GM21737 (cell line): ENCODE data around the gene POLR2L.

ENCODE experiments used
- ATAC-seq: cut with Tn5 transposase; IDR thresholded peaks from one replicate; pipeline ENCODE4 v1.9.1; 2021; ENCODE audit warnings: mild to moderate bottlenecking, moderate library complexity; ENCODE audit not compliant: unreplicated experiment

Gene POLR2L

DNA sequence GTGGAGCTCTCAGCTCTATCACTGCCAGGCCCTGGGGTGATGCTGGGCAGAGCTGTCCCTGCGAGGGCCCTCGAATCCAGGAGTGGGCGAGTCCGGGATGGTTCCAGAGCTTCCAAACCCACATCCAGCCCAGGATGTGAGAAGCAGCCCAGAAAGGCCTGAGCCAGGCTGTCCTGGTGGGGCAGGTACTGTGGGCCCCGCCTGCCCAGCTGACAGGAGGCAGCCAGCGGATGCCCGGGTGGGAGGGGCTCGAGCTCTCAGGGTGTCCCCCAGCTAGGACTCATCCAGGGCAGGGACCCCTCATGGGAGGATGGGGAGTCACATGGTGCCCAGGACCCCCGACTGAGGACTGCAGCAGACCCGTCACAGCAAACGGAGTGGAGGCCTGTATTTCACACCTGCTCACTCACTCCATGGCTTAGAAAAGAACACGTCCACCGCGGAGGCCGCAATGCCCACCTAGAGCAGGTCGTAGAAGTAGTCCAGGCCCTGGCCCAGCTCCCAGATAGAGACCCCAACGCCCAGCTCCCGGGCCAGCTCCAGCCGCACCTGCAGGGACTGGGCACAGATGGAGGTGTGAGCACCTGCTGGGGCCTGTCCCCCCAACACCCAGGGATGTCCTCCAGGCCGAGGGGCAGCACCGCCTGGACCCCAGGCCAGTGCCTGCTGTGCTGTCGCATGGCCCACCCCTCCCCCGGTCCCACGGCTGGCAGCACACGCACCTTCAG lies 27.2 kb upstream of the POLR2L start:
- no peak for ATAC-seq

DNA sequence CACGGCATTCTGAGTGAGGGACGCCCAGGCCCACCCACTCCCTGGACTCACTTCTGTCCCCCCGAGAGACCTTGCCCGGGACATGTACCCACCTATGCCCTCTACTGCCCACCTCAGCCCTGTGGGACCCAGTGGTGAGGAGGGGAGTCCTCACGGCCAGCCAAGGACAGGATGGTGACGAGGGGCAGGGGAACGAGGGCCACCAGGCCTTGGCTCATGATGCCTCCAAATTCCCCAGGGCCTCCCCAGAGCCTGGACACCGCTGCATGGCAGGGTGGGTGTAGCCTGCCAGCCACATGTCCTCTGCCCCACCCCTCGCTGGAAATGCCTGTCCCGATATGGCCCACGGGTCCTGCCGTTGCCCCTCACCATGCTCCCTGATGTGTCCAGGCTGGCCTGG lies 26.5 kb upstream of the POLR2L start:
- ATAC-seq = no peak

DNA sequence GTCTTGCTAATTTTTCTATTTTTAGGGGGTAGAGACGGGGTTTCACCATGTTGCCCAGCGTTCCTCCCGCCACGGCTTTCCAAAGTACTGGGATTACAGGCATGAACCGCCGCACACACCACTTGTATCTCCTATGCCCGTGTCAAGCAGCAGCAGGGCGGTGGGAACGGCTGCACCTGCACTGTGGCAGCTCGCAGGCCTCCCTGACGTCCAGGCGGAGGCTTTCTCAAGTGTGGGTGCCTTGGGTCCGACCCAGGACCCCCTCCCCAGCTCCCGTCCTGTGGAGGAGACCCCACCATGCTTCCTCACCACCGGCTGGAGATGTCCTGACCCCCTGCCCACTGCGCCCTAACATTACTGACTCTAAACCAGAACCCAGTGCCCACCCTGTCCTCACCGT lies 26.1 kb upstream of the POLR2L start:
- no peak for ATAC-seq

DNA sequence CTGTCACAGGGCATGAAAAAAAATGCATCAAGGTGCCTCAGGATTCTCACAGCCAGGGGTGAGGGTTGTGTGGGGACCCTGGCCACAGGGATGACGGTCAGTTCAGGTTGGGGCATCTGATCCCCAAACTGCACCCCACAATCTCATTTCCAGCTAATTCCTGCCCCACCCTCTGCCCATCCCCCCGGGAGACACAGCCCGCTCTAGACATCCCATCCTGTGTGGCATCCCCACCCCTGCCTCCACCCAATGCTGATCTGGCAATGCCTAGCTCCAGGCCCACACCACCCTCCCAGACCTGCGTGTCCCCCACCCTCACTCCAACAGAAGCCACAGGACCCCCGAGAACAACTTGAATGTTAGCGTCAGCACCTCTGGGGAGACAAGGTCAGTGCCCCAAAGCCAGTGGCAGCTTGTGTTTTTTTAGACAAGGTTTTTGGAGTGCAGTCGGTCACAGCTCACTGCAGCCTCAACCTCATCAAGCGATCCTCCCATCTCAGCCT lies 25.6 kb upstream of the POLR2L start:
- no peak for ATAC-seq

DNA sequence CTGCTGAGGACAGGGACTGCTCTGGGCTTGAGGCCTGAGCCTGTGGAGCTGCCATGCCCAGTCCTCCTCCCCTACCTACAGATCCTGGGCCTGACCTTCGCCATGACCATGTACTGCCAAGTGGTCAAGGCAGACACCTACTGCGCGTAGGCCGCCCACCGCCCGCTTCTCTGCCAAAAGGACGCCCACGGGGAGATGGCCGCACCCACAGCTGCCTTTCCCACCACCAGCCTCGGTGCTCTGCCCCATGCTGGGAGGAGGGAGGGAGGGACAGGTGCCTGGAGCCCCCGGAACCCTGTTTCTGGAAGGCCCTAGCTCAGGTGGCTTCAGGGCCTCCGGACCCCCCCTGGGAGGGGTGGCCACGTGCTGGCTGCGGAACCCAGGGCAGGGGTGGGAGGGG lies 24.2 kb upstream of the POLR2L start:
- ATAC-seq = no peak

DNA sequence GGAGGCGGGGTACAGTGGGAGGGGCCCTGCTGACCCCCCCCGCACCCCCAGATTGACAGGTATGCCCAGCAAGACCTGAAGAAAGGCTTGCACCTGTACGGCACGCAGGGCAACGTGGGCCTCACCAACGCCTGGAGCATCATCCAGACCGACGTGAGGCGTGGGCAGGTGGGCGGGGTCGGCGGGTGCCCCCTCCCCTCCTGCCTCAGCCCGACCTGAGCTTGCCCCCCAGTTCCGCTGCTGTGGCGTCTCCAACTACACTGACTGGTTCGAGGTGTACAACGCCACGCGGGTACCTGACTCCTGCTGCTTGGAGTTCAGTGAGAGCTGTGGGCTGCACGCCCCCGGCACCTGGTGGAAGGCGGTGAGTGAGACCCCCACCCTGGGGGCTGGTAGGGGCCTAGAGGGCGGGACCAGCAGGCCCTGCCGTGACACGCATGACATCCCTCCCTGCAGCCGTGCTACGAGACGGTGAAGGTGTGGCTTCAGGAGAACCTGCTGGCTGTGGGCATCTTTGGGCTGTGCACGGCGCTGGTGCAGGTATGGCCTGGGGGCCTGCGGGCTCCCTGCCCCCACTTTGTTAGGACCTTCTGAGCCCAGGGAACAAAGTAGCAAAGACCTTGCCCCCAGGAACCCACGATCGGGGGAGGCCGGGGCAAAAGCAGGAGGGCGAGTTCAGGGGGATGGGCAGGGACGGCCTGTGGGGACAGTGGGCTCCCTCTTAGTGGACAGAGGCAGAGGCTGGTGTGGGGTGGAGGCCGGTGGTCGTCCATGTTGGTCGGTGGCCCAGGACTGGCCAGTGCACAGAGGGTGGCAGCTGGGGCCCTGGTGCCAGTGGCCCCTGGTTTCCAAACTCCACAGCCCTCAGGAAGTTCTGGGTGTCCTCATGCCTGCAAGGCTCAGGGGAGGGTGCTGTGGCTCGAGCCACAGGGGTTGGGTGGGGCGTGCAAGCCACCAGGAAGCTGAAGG lies 23.4 kb upstream of the POLR2L start:
- no peak for ATAC-seq

DNA sequence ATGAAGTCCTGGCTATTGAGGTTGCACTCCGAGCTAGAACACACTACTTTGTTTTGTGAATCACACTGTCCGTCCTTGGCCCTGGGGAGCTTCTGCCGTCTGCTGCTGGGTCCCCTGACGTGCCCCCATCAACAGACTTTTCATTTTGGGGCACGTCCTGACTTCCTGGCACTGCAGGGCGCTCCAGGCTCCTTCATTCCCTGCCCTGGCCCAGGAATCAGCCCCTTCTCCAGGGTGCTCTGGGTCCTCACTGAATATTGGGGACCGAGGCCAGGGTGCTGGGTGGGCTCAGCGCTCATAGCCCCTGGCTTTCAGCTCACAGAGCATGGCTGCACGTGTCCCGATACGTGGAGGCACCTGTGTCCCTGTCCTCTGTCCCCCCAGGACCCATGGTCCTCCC lies 22.6 kb upstream of the POLR2L start:
- no peak for ATAC-seq

DNA sequence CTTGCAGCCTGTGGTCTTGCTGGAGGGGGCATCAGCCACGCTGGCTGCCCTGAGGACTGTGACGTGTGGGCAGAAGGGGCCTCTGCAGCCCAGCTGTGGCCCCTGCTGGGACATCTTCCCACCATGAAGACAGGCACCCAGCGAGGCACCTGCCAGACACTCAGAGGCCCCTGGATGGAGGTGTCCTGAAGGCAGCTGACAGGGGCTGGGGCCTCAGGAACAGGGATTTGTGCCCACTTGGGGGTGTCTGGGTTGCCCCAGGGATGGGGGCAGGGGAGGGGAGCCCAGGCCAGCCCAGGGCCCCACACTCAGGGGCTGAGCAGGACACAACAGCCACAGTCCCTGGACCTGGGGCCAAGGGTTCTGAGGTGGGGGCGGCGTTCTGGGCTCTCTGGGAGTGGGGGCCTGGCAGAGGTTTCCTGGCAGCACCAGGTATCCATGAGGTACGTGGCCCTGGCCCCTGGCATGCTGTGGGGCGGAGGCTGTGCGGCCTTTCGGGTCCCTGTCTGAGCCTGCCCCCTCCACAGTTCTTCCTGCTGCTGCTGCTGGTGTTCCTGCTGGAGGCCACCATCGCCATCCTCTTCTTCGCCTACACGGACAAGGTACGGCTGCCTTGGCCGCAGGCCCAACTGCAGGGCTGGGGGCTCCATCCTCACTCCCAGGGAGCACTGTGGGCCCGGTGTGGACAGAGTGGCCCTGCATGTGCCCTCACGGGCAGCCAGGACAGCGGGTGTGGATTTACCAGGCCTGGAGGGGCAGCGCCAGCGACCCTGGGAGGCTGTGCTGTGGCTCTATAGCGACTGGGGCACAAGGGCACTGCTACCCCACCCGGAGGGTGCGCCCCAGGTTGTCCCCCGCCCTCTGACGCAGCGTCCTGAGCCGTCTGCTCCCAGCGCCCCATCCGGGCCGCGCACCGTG lies 21.8 kb upstream of the POLR2L start:
- ATAC-seq = no peak

DNA sequence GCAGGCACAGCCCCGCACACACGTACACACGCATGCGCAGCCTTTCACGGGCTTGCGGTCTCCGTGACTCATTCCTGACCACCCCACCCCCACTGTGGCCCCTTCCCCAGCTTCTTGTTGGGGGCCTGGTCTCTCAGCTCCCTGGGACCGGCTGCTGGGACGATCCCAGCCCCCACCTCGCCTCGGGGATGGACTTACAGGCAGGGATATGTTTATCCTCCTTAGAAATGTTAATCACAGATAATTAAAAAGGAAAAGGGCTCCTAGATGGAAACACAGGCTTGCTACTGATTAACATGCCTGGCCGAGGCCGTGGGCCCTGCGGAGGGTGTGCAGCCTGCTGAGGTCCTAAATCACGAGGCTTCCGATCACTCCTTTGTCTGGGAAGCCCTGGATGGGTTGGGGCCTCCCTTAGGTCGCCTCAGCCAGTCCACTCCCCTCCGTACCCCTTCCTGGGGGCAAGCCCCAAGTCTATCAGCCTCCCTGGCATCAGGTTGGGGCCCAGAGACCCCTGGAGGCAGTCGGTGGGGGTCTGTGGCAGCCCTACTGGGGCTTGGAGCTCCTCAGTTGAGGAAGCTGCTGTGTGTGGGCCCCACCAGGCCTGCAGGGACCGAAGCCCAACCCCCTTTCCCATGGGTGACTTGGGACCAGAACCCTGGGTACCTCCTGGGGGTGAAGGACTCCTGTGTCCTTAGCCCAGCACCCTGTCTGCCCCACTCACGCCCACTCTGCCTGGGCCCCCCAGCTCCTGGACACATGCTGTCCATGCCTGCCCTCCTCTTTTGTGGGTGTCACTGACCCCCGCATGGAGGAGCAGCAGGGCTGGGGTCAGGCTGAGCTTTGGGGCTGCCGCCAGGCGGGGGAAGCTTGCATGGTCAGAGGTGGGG lies 20.9 kb upstream of the POLR2L start:
- ATAC-seq = no peak

DNA sequence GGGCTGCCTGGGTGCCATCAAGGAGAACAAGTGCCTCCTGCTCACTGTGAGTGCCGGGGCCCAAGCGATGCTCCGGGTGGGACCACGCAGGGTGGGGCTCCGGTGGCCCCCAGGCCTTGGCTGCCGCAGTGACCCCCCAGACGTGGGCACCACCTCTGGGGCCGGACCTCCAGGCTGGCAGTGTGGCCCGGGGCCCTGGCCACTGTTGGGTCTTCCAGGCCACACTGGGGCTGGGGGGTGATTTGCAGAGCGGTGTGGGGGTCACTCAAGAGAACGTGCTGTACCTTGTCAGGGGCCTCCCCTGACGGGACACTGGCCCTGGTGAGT lies 20.3 kb upstream of the POLR2L start:
- no peak for ATAC-seq

DNA sequence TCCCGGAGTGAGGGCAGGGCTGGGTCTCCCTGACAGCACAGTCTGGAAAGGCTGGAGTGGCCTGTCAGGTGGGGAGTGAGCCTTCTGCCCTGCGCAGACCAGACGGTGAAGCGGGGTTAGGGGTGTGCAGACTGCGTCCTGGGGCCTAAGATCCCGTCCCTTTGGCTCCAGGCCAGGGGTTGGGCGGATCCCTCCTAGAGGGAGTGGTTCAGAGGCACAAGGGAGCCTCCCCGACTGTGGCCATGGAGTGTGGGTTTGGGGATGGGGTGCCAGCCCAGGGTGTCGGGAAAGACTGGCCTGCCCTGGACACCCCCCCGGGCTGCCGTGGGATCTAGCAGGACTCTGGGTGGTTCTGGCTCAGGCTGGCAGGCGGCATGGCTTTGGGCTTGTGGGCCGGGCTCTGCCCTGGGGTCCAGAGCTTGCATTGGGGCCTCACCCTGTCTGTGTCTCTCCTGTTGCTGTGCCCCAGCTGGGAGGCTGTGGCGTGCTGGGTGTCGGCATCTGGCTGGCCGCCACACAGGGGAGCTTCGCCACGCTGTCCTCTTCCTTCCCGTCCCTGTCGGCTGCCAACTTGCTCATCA lies 19.8 kb upstream of the POLR2L start:
- no peak for ATAC-seq

DNA sequence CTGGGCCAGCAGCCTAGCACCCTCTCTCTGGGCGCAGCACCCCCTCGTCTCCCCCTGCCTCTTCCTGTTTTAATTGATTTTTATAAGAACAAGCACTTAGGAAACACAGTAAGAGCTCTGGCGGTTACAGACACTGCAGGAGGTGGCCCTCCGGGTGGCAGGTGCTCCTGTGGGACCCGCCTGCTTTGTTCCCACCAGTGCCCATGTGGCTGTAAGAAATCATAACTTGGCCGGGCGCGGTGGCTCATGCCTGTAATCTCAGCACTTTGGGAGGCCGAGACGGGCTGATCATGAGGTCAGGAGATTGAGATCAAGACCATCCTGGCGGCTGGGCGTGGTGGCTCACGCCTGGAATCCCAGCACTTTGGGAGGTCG lies 18.8 kb upstream of the POLR2L start:
- ATAC-seq = no peak

DNA sequence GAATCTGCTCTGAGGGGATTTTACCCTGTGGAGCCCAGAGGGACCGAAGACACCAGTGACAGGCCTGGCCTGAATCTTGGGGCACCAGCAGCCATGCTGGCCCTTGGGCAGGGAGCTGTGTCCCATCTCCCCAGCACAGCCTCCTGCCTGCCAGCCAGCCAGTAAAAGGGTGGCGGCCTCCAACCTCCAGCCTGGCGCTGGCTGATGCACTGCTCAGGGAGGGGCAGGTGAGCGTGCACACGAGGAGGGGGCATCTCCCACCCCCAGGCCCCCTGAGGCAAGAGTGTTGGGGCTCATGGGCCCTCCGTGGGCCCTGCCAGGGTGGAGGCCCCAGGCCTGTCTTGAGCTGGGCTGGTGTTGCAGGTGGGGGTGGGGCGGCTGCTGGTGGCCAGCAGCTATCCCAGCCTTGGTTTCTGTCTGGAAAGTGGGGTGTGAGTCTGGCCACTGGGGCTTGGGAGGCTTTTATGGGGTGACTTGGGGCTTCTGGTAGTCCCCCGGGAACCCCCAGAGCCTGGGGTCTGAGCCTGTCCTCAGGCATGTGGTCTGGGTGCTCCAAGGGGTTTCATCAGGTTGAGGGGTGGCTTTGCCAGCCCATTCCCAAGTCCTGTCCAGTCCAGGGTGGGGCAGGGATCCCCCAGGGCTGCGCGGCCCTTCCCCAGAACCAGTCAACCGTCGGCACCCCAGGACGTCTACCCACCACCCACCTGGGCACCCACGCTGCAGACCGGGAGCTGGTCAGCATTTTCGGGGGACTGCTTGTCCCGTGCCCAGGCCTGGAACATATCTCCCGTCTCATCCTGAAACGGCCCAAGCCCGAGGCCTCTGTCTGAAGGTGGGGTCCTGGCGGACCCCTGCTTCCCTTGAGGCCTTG lies 18.1 kb upstream of the POLR2L start:
- ATAC-seq = no peak

DNA sequence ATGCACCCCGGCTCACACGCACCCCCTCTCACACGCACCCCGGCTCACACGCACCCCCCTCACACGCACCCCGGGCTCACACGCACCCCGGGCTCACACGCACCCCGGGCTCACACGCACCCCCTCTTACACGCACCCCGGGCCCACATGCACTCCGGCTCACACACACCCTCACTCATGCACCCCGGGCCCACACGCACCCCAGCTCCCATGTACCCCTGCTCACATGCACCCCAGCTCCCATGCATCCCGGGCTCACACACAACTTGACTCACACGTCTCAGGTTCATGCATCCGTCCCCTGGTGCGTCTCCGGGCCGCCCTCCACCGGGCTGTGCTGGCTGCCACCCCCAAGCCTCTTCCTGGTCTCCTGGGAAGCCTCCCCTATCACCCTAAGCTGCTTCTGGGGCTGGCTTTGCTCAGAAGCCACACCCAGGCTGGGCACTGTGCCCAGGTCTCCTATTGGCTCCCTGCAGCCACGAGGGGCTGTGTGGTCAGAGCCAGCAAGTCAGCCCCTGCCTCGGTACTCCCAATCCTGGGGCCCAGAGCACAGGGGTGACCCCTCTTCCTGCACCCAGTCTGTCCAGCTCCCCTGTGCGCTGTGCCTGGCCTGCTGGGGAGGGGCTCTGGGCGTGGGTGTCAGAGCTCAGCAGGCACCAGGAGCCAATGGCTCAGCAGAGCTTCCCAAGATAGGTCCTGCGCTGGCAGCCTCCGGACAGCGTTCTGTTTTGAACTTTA lies 17.2 kb upstream of the POLR2L start:
- ATAC-seq = no peak

DNA sequence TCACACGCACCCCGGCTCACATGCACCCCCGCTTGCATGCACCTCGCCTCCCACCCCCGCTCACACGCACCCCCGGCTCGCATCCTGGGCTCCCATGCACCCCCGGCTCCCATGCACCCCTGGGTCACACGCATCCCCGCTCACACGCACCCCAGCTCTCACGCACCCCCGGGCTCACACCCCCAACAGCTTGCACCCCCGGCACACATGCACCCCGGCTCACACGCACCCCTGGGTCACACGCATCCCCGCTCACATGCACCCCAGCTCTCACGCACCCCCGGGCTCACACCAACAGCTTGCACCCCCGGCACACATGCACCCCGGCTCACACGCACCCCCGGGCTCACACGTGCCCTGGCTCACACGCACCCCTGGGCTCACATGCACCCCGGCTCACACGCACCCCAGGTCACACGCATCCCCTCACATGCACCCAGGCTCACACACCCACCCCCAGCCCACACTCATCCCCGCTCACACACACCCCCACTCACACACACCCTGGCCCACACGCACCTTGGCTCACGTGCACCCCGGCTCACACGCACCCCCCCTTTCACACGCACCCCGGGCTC lies 16.5 kb upstream of the POLR2L start:
- no peak for ATAC-seq

DNA sequence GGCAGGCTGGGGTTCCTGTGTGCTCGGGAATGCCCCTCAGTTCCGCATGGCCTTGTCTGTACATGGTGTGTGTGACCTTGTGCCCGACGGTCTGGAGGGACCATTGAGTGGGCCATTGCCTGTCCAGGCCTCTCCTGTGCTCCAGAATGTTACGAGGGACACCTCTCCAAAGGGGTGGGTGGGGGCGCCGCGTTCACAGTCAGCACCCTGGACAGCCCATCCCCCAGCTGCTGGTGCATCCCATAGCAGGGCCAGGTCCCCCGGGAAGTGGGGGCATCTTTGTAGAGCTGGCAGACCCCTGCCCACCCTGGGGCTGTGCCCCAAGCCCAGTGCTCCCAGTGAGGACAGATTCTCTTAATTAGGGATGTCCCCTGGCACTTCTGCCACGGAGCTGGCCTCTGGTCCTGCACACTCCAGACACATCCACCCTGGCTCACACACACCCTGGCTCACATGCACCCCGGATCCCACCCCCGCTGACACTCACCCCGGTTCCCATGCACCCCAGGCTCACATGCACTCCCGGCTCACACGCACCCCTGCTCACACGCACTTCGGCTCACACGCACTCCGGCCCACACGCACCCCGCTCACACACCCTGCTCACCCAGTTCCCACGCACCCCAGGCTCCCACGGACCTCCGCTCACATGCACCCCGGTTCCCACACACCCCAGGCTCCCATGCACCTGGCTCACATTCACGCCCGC lies 15.9 kb upstream of the POLR2L start:
- ATAC-seq = no peak

DNA sequence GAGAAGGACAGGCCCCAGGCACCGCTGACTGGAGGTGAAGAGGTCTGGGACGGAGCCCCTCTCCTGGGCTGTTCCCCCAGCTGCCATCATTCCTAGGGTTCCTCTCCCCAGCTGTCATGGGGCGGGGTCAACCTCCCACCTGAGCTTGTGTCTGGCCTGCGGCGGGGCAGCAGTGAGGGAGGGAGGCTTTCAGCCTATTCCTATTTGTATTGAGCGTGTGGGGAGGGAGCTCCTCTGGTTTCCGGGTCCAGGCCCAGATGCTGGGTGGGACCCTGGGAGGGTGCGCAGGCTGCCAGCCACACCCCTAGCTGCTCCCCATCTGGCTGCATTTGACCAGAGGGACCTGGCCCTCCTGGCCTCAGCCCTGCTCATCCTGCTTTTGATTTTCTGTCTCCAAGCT lies 14.1 kb upstream of the POLR2L start:
- ATAC-seq = no peak
